Stomach (tissue), 9 donors: Measurements from ENCODE around the gene FNTB. TPM values are rescaled to one million over a fixed set of nuclear protein-coding genes. Genes with fewer than 3 reads are reported as not detected.

Source experiments
- DNase-seq, 2 donors: peaks; one replicate each; pipeline versions ENCODE4 v3.0.0 to v3.0.0-alpha.2; 2013 to 2019
- H3K27ac ChIP-seq, 5 donors: fragments of 200-600 bp in 4 of 5; sonication (generic) in 4 of 5; one replicate each; pipeline ENCODE4 v1.5.1; 2013 to 2019; ENCODE audit warnings: mild to moderate bottlenecking in 1 of 5, moderate library complexity in 1 of 5
- H3K27me3 ChIP-seq, 3 donors: fragments of 200-600 bp; sonication (generic); one replicate each; pipeline ENCODE4 v1.5.1; 2017 to 2019; ENCODE audit warnings: mixed run types in 1 of 3
- H3K36me3 ChIP-seq, 4 donors: fragments of 200-600 bp; sonication (generic); 1 replicate in 3 of 4; 2 replicates in 1 of 4; pipeline ENCODE4 v1.5.1; 2016 to 2019
- H3K4me1 ChIP-seq, 4 donors: fragments of 200-600 bp; sonication (generic); one replicate each; pipeline ENCODE4 v1.5.1; 2016 to 2019
- H3K4me3 ChIP-seq, 4 donors: fragments of 200-600 bp; sonication (generic) in 3 of 4; one replicate each; pipeline ENCODE4 v1.5.1; 2016 to 2019; ENCODE audit warnings: mild to moderate bottlenecking in 1 of 4
- H3K9me3 ChIP-seq, 4 donors: fragments of 200-600 bp; sonication (generic); one replicate each; pipeline ENCODE4 v1.5.1; 2016 to 2019
- CTCF ChIP-seq, 7 experiments: fragments of 450-650 bp in 4 of 7; fragments of 200-600 bp in 3 of 7; sonication (generic) in 3 of 7; IDR thresholded peaks; one replicate each; pipeline ENCODE4 v1.5.1; 2016 to 2019; ENCODE audit warnings: antibody characterized with exemption in 7 of 7, control low read depth in 2 of 7, mild to moderate bottlenecking in 1 of 7
- EP300 ChIP-seq: sonication (generic); formaldehyde crosslinking; IDR thresholded peaks from one replicate; pipeline ENCODE4 v1.6.1; 2017; ENCODE audit warnings: antibody characterized with exemption
- POLR2A ChIP-seq, 4 donors: fragments of 450-650 bp; IDR thresholded peaks; one replicate each; pipeline ENCODE4 v1.6.1; 2016; ENCODE audit warnings: antibody characterized with exemption in 4 of 4, control low read depth in 2 of 4, mild to moderate bottlenecking in 1 of 4, moderate library complexity in 1 of 4
- POLR2AphosphoS5 ChIP-seq, 3 donors: sonication (generic); formaldehyde crosslinking; IDR thresholded peaks; one replicate each; pipeline ENCODE4 v1.6.1; 2016; ENCODE audit warnings: antibody characterized with exemption in 3 of 3
- WGBS, 5 donors: extraction: QIAGEN DNeasy Blood & Tissue Kit in 3 of 5; methylation state at CpG; one replicate each; pipeline versions ENCODE4 v1.1.5 to v1.1.7; 2013 to 2018; 5-methylcytosine and 5-hydroxymethylcytosine counted together
- intact Hi-C: fragments of 100-400 bp; cut with DNase I; formaldehyde crosslinking; loops from one replicate; pipeline ENCODE4 v1.15.1; 2023; ENCODE audit warnings: low total_unique reads
- polyA plus RNA-seq, 3 donors: library from polyadenylated mRNA; stranded (reverse); fragments of 200-250 nt; gene quantifications; one replicate each; pipeline ENCODE4 v1.2.3, GENCODE V29; 2013
- total RNA-seq, 5 donors: library from RNA; depleted of rRNA; stranded (reverse); fragments of >200 nt; gene quantifications; one replicate each; pipeline versions ENCODE4 v1.1.0 to v1.2.3, GENCODE V29; 2014 to 2016
- donor health status: healthy with polysubstance abuse.
- donor health status: Bipolar disorder and iron deficiency.
- donor health status: healthy.

FNTB gene
- total and polyA plus RNA-seq, 8 donors = 2.9 to 18.3 (median 6.3) TPM; not detected in 1

GRCh38 chr14:64966976-64967375, 19.7 kb upstream of the FNTB start:
- Histone ChIP-seq H3K4me1 (peaks cover 11 to 21% (median 17%) of the 10 kb centered on the region in 4 donors), H3K4me3 (no peak overlapping the region), H3K9me3 (no peaks in the 10 kb centered on the region), H3K27me3 (peaks cover 0 to 12% (median 0%) of the 10 kb centered on the region in 3 donors), H3K36me3 (no peaks in the 10 kb centered on the region), H3K27ac (peak overlapping the region in 3 of 5 donors; percentile 24 to 41 (median 31))
- intact Hi-C loops = no loop called here
- peak; percentile 69 to 87 for DNase-seq
- 38 to 86% (median 79%) methylated on average over 2 of the region's 2 CpGs for WGBS, 5 donors
- TF ChIP-seq EP300 (no peak), POLR2AphosphoS5 (IDR thresholded peaks at IDR 0.05) (no peak), POLR2A (IDR thresholded peaks at IDR 0.05) (no peak), CTCF (IDR thresholded peaks at IDR 0.05) (no peak)

- H3K27me3 ChIP-seq = peaks cover 0 to 12% (median 0%) of the 10 kb centered on the region in 3 donors
- no peak overlapping the region for H3K4me3 ChIP-seq
- H3K9me3 ChIP-seq = no peaks in the 10 kb centered on the region
- H3K27ac ChIP-seq = no peak overlapping the region
- TF ChIP-seq POLR2A (IDR thresholded peaks at IDR 0.05) = no peak
- TF ChIP-seq EP300 = no peak
- no peak for TF ChIP-seq POLR2AphosphoS5 (IDR thresholded peaks at IDR 0.05)
- TF ChIP-seq CTCF (IDR thresholded peaks at IDR 0.05) = no peak
- 82 to 97% (median 96%) methylated on average over 7 of the region's 7 CpGs for WGBS, 5 donors
- no peaks in the 10 kb centered on the region for H3K36me3 ChIP-seq
- H3K4me1 ChIP-seq = peaks cover 11 to 25% (median 23%) of the 10 kb centered on the region in 4 donors
- intact Hi-C loops = no loop called here
- no peak for DNase-seq
Observed at GRCh38 chr14:64968167-64968566, 18.5 kb upstream of the FNTB start.

- intact Hi-C loops = no loop called here
- H3K4me1 ChIP-seq = peaks cover 11 to 25% (median 23%) of the 10 kb centered on the region in 4 donors
- no peaks in the 10 kb centered on the region for H3K9me3 ChIP-seq
- no peaks in the 10 kb centered on the region for H3K36me3 ChIP-seq
- no peak overlapping the region for H3K4me3 ChIP-seq
- TF ChIP-seq EP300 = no peak
- TF ChIP-seq POLR2AphosphoS5 (IDR thresholded peaks at IDR 0.05) = no peak
- no peak for TF ChIP-seq CTCF (IDR thresholded peaks at IDR 0.05)
- TF ChIP-seq POLR2A (IDR thresholded peaks at IDR 0.05) = no peak
- H3K27ac ChIP-seq = no peak overlapping the region
- 77 to 89% (median 86%) methylated on average over 5 to 6 of the region's 6 CpGs for WGBS, 5 donors
- H3K27me3 ChIP-seq = peaks cover 0 to 12% (median 0%) of the 10 kb centered on the region in 3 donors
- DNase-seq = no peak
Observed at GRCh38 chr14:64968651-64969050, 18.0 kb upstream of the FNTB start.

- Histone ChIP-seq H3K36me3 (no peaks in the 10 kb centered on the region), H3K4me1 (peaks cover 11 to 25% (median 23%) of the 10 kb centered on the region in 4 donors), H3K27ac (no peak overlapping the region), H3K27me3 (peaks cover 0 to 12% (median 0%) of the 10 kb centered on the region in 3 donors), H3K4me3 (no peak overlapping the region), H3K9me3 (no peaks in the 10 kb centered on the region)
- no peak for DNase-seq
- WGBS, 5 donors = 71 to 95% (median 84%) methylated on average over 3 of the region's 3 CpGs
- intact Hi-C loops = loop anchor here (10.0 kb wide), 1 partner anchor 45 kb away; no protein-coding TSS in a partner anchor
- TF ChIP-seq EP300 (no peak), CTCF (IDR thresholded peaks at IDR 0.05) (no peak), POLR2A (IDR thresholded peaks at IDR 0.05) (no peak), POLR2AphosphoS5 (IDR thresholded peaks at IDR 0.05) (no peak)
Observed at GRCh38 chr14:64970041-64970440, 16.7 kb upstream of the FNTB start.
